HCT116 (cell line): ENCODE measurements around the gene ANO6. TPM values are rescaled to one million over a fixed set of nuclear protein-coding genes. Genes with fewer than 3 reads are reported as not detected.

Source experiments
- ATAC-seq: fragments of 200-7000 bp; cut with Tn5 transposase; 2 replicates; pipeline ENCODE4 v1.9.1; 2020; ENCODE audit warnings: mild to moderate bottlenecking, moderate library complexity
- BruUV-seq: library from RNA; stranded (reverse); fragments of 400-500 nt; replicated peaks from 2 replicates; lab custom pipeline; 2021; lab: Mats Ljungman, UMichigan
- CTCF ChIA-PET: fragments of 300-600 bp; sonication (Branson Sonifier 250); formaldehyde crosslinking; loops from one replicate; lab custom pipeline; 2021; ENCODE audit warnings: antibody characterized with exemption; lab: Charles Lee
- POLR2A ChIA-PET: fragments of 300-600, 350-600 bp; sonication (Branson Sonifier 250); formaldehyde crosslinking; loops from one replicate; lab custom pipeline; 2021; ENCODE audit warnings: antibody characterized with exemption; lab: Charles Lee
- RAD21 ChIA-PET, 2 experiments: fragments of 300-600 bp; sonication (Branson Sonifier 250); formaldehyde crosslinking; loops; one replicate each; lab custom pipeline; 2023; ENCODE audit warnings: low total read pairs in 2 of 2; ENCODE audit not compliant: uncharacterized antibody in 2 of 2, unreplicated experiment in 2 of 2, low non-redundant PET in 1 of 2; lab: Charles Lee
- DNase-seq: peaks from one replicate; pipeline ENCODE4 v3.0.0-alpha.2; 2010; ENCODE audit warnings: low read depth, low spot score
- H2AFZ ChIP-seq: fragments of 200-600 bp; shearing (Covaris generic), sonication (generic); 2 replicates; pipeline ENCODE4 v1.6.1; 2017; ENCODE audit warnings: low read depth, mixed run types, mixed read lengths, antibody characterized with exemption, low read length; ENCODE audit not compliant: poor library complexity, severe bottlenecking
- H3K27ac ChIP-seq: 2 replicates; pipeline ENCODE4 v1.5.1; 2012; ENCODE audit warnings: low read depth, low read length
- H3K27me3 ChIP-seq: fragments of 200-600 bp; sonication (generic); 2 replicates; pipeline ENCODE4 v1.6.1; 2016; ENCODE audit warnings: mixed run types, low read length, mixed read lengths; ENCODE audit not compliant: insufficient read depth
- H3K36me3 ChIP-seq, 2 experiments: fragments of 200-500 bp in 1 of 2; fragments of 200-600 bp in 1 of 2; sonication (Bioruptor generic) in 1 of 2; sonication (generic) in 1 of 2; 2 replicates each; pipeline versions ENCODE4 v1.5.1 to v1.6.1; 2014 to 2016; ENCODE audit warnings: low read length in 2 of 2, inconsistent platforms in 1 of 2, mixed read lengths in 1 of 2, mixed run types in 1 of 2; ENCODE audit not compliant: insufficient read depth in 2 of 2, control insufficient read depth in 1 of 2
- H3K4me1 ChIP-seq, 2 experiments: fragments of 200-600 bp in 1 of 2; sonication (generic) in 1 of 2; 2 replicates each; pipeline versions ENCODE4 v1.5.1 to v1.6.1; 2012 to 2017; ENCODE audit warnings: low read length in 2 of 2, inconsistent platforms in 1 of 2, mild to moderate bottlenecking in 1 of 2, mixed read lengths in 1 of 2, mixed run types in 1 of 2, moderate library complexity in 1 of 2; ENCODE audit not compliant: insufficient read depth in 2 of 2, control insufficient read depth in 1 of 2
- H3K4me2 ChIP-seq: fragments of 200-600 bp; sonication (generic); 2 replicates; pipeline ENCODE4 v1.6.1; 2017; ENCODE audit warnings: mixed run types, low read length, mixed read lengths
- H3K4me3 ChIP-seq, 2 experiments: fragments of 200-600 bp in 1 of 2; sonication (generic) in 1 of 2; replicated peaks in 1 of 2; 2 replicates each; pipeline ENCODE4 v1.5.1; 2011 to 2016; ENCODE audit warnings: low read length in 2 of 2, control low read depth in 1 of 2, low read depth in 1 of 2, mild to moderate bottlenecking in 1 of 2, mixed read lengths in 1 of 2, mixed run types in 1 of 2
- H3K79me2 ChIP-seq: fragments of 200-600 bp; sonication (generic); 2 replicates; pipeline ENCODE4 v1.6.1; 2017; ENCODE audit warnings: mild to moderate bottlenecking, mixed run types, low read length, moderate library complexity, mixed read lengths; ENCODE audit not compliant: insufficient read depth
- H3K9ac ChIP-seq: fragments of 200-600 bp; sonication (generic); 2 replicates; pipeline ENCODE4 v1.6.1; 2016; ENCODE audit warnings: low read length, mixed read lengths
- H3K9me2 ChIP-seq: fragments of 200-600 bp; sonication (generic), shearing (Covaris generic); 2 replicates; pipeline ENCODE4 v1.6.1; 2017; ENCODE audit warnings: mixed run types, mild to moderate bottlenecking, moderate library complexity; ENCODE audit not compliant: insufficient read depth
- H3K9me3 ChIP-seq, 2 experiments: fragments of 200-500 bp in 1 of 2; fragments of 200-600 bp in 1 of 2; sonication (Bioruptor generic) in 1 of 2; sonication (generic) in 1 of 2; 2 replicates each; pipeline ENCODE4 v1.6.1; 2014 to 2017; ENCODE audit warnings: low read length in 2 of 2, mixed read lengths in 2 of 2, inconsistent platforms in 1 of 2, low read depth in 1 of 2, mild to moderate bottlenecking in 1 of 2, mixed run types in 1 of 2, moderate library complexity in 1 of 2; ENCODE audit not compliant: control insufficient read depth in 1 of 2, insufficient read depth in 1 of 2
- H4K20me1 ChIP-seq: fragments of 200-600 bp; sonication (generic), shearing (Covaris generic); 2 replicates; pipeline ENCODE4 v1.6.1; 2017; ENCODE audit warnings: mixed run types, mild to moderate bottlenecking, moderate library complexity; ENCODE audit not compliant: insufficient read depth
- CBX3 ChIP-seq: IDR thresholded peaks from 2 replicates; pipeline ENCODE4 v1.6.1; 2012; ENCODE audit warnings: low read depth
- CEBPB ChIP-seq: IDR thresholded peaks from 2 replicates; pipeline ENCODE4 v1.6.1; 2012; ENCODE audit warnings: low read depth
- ELF1 ChIP-seq: IDR thresholded peaks from 2 replicates; pipeline ENCODE4 v1.6.1; 2012; ENCODE audit warnings: low read depth, borderline replicate concordance
- EZH2phosphoT487 ChIP-seq: fragments of 200-600 bp; IDR thresholded peaks from 2 replicates; pipeline ENCODE4 v1.6.1; 2018; ENCODE audit warnings: antibody characterized with exemption, borderline replicate concordance
- FOSL1 ChIP-seq: IDR thresholded peaks from 2 replicates; pipeline ENCODE4 v1.6.1; 2012; ENCODE audit warnings: low read depth
- JUND ChIP-seq: IDR thresholded peaks from 2 replicates; pipeline ENCODE4 v1.6.1; 2012
- POLR2A ChIP-seq: IDR thresholded peaks from 2 replicates; pipeline ENCODE4 v1.7.0; 2011; ENCODE audit warnings: borderline replicate concordance; ENCODE audit not compliant: insufficient read depth, insufficient read length; ENCODE audit errors: extremely low read depth
- POLR2AphosphoS5 ChIP-seq: IDR thresholded peaks from 2 replicates; pipeline ENCODE4 v1.6.1; 2011; ENCODE audit warnings: mild to moderate bottlenecking, low read depth, low read length, moderate library complexity
- RAD21 ChIP-seq: IDR thresholded peaks from 2 replicates; pipeline ENCODE4 v1.6.1; 2012; ENCODE audit warnings: low read depth, mild to moderate bottlenecking
- SIN3A ChIP-seq: IDR thresholded peaks from 2 replicates; pipeline ENCODE4 v1.6.1; 2012; ENCODE audit warnings: low read depth
- SP1 ChIP-seq: IDR thresholded peaks from 2 replicates; pipeline ENCODE4 v1.6.1; 2012; ENCODE audit warnings: low read depth
- SRF ChIP-seq: IDR thresholded peaks from 2 replicates; pipeline ENCODE4 v1.6.1; 2012; ENCODE audit warnings: low read depth
- TCF7L2 ChIP-seq: IDR thresholded peaks from 2 replicates; pipeline ENCODE4 v1.7.0; 2011; ENCODE audit warnings: borderline replicate concordance, inconsistent platforms; ENCODE audit not compliant: insufficient read depth, insufficient read length; ENCODE audit errors: extremely low read depth
- YY1 ChIP-seq: IDR thresholded peaks from 2 replicates; pipeline ENCODE4 v1.6.1; 2011; ENCODE audit warnings: low read length, low read depth, moderate library complexity, mild to moderate bottlenecking; ENCODE audit not compliant: insufficient replicate concordance; ENCODE audit errors: extremely low read depth
- ZFX ChIP-seq: fragments of 450-650 bp; IDR thresholded peaks from 2 replicates; pipeline ENCODE4 v1.6.1; 2017
- ZNF274 ChIP-seq: fragments of 200-500 bp; sonication (Bioruptor generic); IDR thresholded peaks from 2 replicates; pipeline ENCODE4 v1.6.1; 2014; ENCODE audit warnings: mild to moderate bottlenecking, low read depth, low read length, inconsistent platforms
- intact Hi-C: fragments of 100-400 bp; cut with micrococcal nuclease; formaldehyde crosslinking; loops from 2 replicates; pipeline ENCODE4 v1.10.0; 2022
- total RNA-seq: library from RNA; stranded (reverse); gene quantifications from one replicate; pipeline ENCODE4 v1.2.1, GENCODE V29; 2021; ENCODE audit not compliant: unreplicated experiment
- TF ChIP-seq, protein P1 (sequence below): IDR thresholded peaks from 2 replicates; pipeline ENCODE4 v1.6.1; 2012
- TF ChIP-seq, protein P2 (sequence below): IDR thresholded peaks from 2 replicates; pipeline ENCODE4 v1.6.1; 2012
- TF ChIP-seq, protein P3 (sequence below): IDR thresholded peaks from 2 replicates; pipeline ENCODE4 v1.6.1; 2011; ENCODE audit warnings: mild to moderate bottlenecking, low read length, moderate library complexity; ENCODE audit not compliant: insufficient replicate concordance; ENCODE audit errors: extremely low read depth

Gene ANO6
- total RNA-seq, 1 experiment from 2014 or later, result 36.7 TPM

DNA sequence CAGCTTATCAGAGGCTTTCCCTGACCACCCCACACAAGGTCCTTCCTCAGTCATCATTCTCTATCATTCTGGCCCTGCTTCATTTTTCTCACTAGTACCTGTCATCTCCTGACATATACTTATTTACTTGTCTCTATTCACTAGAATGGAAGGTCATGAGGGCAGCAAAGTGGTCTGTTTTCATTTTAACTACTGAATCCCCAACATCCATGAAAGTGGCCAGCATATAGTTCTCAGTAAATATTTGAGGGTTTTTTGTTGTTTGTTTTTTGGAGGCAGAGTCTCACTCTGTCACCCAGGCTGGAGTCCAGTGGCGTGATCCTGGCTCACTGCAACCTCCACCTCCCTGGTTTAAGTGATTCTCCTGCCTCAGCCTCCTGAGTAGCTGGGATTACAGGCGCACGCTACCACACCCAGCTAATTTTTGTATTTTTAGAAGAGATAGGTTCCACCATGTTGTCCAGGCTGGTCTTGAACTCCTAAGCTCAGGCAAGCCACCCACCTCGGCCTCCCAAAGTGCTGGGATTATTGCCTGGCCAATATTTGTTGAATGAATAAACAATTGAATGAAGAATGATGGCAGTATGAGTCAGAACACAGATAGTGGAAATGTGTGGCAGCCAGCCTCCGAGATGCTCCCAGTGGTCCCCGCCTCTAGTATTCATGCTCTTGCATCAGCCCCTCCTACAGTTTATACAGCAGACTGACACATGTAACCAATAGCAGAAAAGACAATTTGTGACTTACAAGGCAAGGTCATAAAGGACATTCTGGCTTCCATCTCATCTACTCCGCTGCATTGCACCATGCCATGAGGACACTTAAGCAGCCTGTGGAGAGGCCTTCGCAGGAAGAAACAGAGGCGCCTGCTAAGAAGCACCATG lies 7.0 kb upstream of the ANO6 start:
- Histone ChIP-seq H3K27ac (no peak overlapping the region), H3K9me2 (no peaks in the 10 kb centered on the region), H3K79me2 (no peaks in the 10 kb centered on the region), H3K4me1 (peaks cover 0 to 10% of the 10 kb centered on the region in 2 experiments; a peak in 1 of 4 replicates), H3K36me3 (no peaks in the 10 kb centered on the region), H3K4me3 (no peak overlapping the region)
- ChIA-PET RAD21 (no interaction called here), CTCF (no interaction called here)
- ATAC-seq, result peak; percentile 42; the same call in 1 of the 2 replicates
- TF ChIP-seq CEBPB (peak; percentile 23; the same call in 1 of the 2 replicates), SRF (no peak), SP1 (peak; percentile 24; the same call in 1 of the 2 replicates), CBX3 (0 out of 2 replicates have a peak, but pooled peaks have one; percentile 22), FOSL1 (peak; percentile 54; the same call in 1 of the 2 replicates), SIN3A (no peak)
- TF ChIP-seq, all 23 proteins: peak for 4
- no TSS peak for BruUV-seq
- Histone ChIP-seq H3K4me2 (0 out of 2 replicates have a peak overlapping the region, but pooled peaks have one; percentile 2), H2AFZ (no peak overlapping the region), H4K20me1 (no peaks in the 10 kb centered on the region), H3K9me3 (no peaks in the 10 kb centered on the region), H3K27me3 (no peaks in the 10 kb centered on the region), H3K9ac (no peak overlapping the region)
- intact Hi-C loops, result no loop called here
- POLR2A ChIA-PET, result no interaction called here
- DNase-seq, result peak; percentile 52

DNA sequence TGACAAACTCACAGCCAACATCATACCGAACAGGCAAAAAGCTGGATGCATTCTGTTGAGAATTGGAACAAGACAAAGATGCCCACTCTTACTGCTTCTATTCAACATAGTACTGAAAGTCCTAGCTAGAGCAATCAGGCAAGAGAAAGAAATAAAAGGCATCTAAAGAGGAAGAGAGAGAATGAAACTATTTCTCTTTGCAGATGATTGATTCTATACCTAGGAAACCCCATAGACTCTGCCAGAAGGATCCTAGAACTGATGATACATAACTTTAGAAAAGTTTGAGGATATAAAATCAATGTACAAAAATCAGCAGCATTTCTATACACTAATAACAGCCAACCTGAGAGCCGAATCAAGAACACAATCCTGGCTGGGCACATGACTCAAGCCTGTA lies 6.1 kb upstream of the ANO6 start:
- H3K27ac ChIP-seq, result no peak overlapping the region
- no peaks in the 10 kb centered on the region for H4K20me1 ChIP-seq
- no peak overlapping the region for H3K4me3 ChIP-seq
- no peak overlapping the region for H3K9ac ChIP-seq
- no peaks in the 10 kb centered on the region for H3K9me3 ChIP-seq
- POLR2A ChIA-PET, result no interaction called here
- RAD21 ChIA-PET, result no interaction called here
- no peak for DNase-seq
- intact Hi-C loops, result no loop called here
- no peak overlapping the region for H2AFZ ChIP-seq
- no peaks in the 10 kb centered on the region for H3K36me3 ChIP-seq
- CTCF ChIA-PET, result no interaction called here
- no peak overlapping the region for H3K4me2 ChIP-seq
- no peak for ATAC-seq
- H3K9me2 ChIP-seq, result no peaks in the 10 kb centered on the region
- no peaks in the 10 kb centered on the region for H3K27me3 ChIP-seq
- BruUV-seq, result no TSS peak
- no peaks in the 10 kb centered on the region for H3K79me2 ChIP-seq
- peaks cover 4 to 14% of the 10 kb centered on the region in 2 experiments; a peak in 3 of 4 replicates for H3K4me1 ChIP-seq
- no peak for TF ChIP-seq JUND
- no peak for TF ChIP-seq YY1
- TF ChIP-seq TCF7L2, result no peak
- no peak for TF ChIP-seq EZH2phosphoT487
- TF ChIP-seq ELF1, result no peak
- TF ChIP-seq POLR2AphosphoS5, result no peak
- TF ChIP-seq FOSL1, result no peak
- TF ChIP-seq SRF, result no peak
- no peak for TF ChIP-seq ZNF274
- no peak for TF ChIP-seq POLR2A
- TF ChIP-seq, protein P1, sequence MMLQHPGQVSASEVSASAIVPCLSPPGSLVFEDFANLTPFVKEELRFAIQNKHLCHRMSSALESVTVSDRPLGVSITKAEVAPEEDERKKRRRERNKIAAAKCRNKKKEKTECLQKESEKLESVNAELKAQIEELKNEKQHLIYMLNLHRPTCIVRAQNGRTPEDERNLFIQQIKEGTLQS, result no peak
- no peak for TF ChIP-seq SIN3A
- TF ChIP-seq, protein P2, sequence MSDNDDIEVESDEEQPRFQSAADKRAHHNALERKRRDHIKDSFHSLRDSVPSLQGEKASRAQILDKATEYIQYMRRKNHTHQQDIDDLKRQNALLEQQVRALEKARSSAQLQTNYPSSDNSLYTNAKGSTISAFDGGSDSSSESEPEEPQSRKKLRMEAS, result no peak
- TF ChIP-seq RAD21, result no peak
- no peak for TF ChIP-seq ZFX
- TF ChIP-seq, protein P3, sequence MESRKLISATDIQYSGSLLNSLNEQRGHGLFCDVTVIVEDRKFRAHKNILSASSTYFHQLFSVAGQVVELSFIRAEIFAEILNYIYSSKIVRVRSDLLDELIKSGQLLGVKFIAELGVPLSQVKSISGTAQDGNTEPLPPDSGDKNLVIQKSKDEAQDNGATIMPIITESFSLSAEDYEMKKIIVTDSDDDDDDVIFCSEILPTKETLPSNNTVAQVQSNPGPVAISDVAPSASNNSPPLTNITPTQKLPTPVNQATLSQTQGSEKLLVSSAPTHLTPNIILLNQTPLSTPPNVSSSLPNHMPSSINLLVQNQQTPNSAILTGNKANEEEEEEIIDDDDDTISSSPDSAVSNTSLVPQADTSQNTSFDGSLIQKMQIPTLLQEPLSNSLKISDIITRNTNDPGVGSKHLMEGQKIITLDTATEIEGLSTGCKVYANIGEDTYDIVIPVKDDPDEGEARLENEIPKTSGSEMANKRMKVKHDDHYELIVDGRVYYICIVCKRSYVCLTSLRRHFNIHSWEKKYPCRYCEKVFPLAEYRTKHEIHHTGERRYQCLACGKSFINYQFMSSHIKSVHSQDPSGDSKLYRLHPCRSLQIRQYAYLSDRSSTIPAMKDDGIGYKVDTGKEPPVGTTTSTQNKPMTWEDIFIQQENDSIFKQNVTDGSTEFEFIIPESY, result no peak
